Measurements from ENCODE around the gene PALMD. TPM values are rescaled to one million over a fixed set of nuclear protein-coding genes. Genes with fewer than 3 reads are reported as not detected.

The PALMD gene
- total RNA-seq, 3 donors from 2014 or later (not counting 1 experiment from before 2014, with no cell fraction given) = not detected

GRCh38 chr1:99600782-99601181 lies 45.1 kb upstream of the PALMD start:
- H3K9me3 ChIP-seq (ENCODE audit: control insufficient read depth, insufficient read depth, low read length) = no peaks in the 10 kb centered on the region
- no peak overlapping the region for H3K4me3 Mint-ChIP-seq
- no peak overlapping the region for H3K4me3 ChIP-seq (ENCODE audit: low read length)
- WGBS (ENCODE audit: insufficient coverage) = 89% methylated on average over 2 of the region's 3 CpGs
- TF ChIP-seq, protein P1, sequence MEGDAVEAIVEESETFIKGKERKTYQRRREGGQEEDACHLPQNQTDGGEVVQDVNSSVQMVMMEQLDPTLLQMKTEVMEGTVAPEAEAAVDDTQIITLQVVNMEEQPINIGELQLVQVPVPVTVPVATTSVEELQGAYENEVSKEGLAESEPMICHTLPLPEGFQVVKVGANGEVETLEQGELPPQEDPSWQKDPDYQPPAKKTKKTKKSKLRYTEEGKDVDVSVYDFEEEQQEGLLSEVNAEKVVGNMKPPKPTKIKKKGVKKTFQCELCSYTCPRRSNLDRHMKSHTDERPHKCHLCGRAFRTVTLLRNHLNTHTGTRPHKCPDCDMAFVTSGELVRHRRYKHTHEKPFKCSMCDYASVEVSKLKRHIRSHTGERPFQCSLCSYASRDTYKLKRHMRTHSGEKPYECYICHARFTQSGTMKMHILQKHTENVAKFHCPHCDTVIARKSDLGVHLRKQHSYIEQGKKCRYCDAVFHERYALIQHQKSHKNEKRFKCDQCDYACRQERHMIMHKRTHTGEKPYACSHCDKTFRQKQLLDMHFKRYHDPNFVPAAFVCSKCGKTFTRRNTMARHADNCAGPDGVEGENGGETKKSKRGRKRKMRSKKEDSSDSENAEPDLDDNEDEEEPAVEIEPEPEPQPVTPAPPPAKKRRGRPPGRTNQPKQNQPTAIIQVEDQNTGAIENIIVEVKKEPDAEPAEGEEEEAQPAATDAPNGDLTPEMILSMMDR (IDR thresholded peaks at IDR 0.05) = no peak
- no peaks in the 10 kb centered on the region for H3K27me3 Mint-ChIP-seq (ENCODE audit: low read depth in 2 of 2)
- H3K36me3 ChIP-seq (ENCODE audit: control insufficient read depth, insufficient read depth, low read length) = no peaks in the 10 kb centered on the region
- H3K4me1 ChIP-seq (ENCODE audit: control insufficient read depth, insufficient read depth, low read length) = no peaks in the 10 kb centered on the region
- intact Hi-C loops (cut with micrococcal nuclease) = no loop called here
- H3K27ac Mint-ChIP-seq = no peak overlapping the region
- H3K4me1 Mint-ChIP-seq = no peaks in the 10 kb centered on the region
- H3K36me3 Mint-ChIP-seq = no peaks in the 10 kb centered on the region
- no peak overlapping the region for H3K27ac ChIP-seq (ENCODE audit: low read length)
- ATAC-seq (no peak), DNase-seq (no peak)
- H3K9me3 Mint-ChIP-seq = peaks cover 2 to 6% of the 10 kb centered on the region in 2 donors
- H3K27me3 ChIP-seq (ENCODE audit: control insufficient read depth, insufficient read depth, low read length) = no peaks in the 10 kb centered on the region

- Mint-ChIP-seq H3K27ac (no peak overlapping the region), H3K27me3 (ENCODE audit: low read depth in 2 of 2) (no peaks in the 10 kb centered on the region), H3K9me3 (peaks cover 2 to 6% of the 10 kb centered on the region in 2 donors), H3K36me3 (no peaks in the 10 kb centered on the region), H3K4me1 (no peaks in the 10 kb centered on the region), H3K4me3 (no peak overlapping the region)
- TF ChIP-seq, protein P1 (IDR thresholded peaks at IDR 0.05) = no peak
- intact Hi-C loops (cut with micrococcal nuclease) = no loop called here
- DNase-seq (no peak), ATAC-seq (no peak)
- H3K27me3 ChIP-seq (ENCODE audit: control insufficient read depth, insufficient read depth, low read length) = no peaks in the 10 kb centered on the region
- H3K4me1 ChIP-seq (ENCODE audit: control insufficient read depth, insufficient read depth, low read length) = no peaks in the 10 kb centered on the region
- no peaks in the 10 kb centered on the region for H3K9me3 ChIP-seq (ENCODE audit: control insufficient read depth, insufficient read depth, low read length)
- H3K36me3 ChIP-seq (ENCODE audit: control insufficient read depth, insufficient read depth, low read length) = no peaks in the 10 kb centered on the region
- no peak overlapping the region for H3K27ac ChIP-seq (ENCODE audit: low read length)
- H3K4me3 ChIP-seq (ENCODE audit: low read length) = no peak overlapping the region
- 83% methylated on average over 2 of the region's 3 CpGs for WGBS (ENCODE audit: insufficient coverage)
Observed at GRCh38 chr1:99601208-99601607, 44.7 kb upstream of the PALMD start.

DNA sequence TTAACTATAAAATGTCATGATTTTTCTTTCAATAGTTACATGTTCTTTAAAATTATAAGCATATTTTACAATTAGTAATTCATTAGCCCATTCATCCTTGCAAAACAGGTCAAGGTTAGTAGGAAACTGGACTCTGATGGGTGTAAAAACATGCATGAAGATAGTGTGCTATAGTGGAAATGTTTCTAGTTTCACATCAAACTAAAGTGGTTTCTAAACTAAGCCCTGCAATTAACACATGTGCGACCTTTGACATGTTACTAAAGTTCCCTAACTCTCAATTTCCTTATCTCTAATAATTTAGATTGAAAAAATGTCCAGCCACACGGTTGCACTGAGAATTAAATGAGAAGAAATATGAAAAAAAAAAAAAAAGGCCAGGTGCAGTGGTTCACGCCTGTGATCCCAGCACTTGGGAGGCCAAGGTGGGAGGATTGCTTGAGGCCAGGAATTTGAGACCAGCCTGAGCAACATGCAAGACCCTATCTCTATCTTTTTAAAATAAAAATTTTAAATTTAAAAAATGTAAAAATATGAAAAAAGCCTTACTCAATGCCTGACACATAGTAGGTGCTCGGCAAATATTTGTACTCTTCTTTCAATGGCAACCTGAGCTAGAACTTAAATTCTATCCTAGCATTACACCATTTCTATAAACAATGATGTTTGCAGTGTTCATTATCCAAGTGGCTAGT lies 44.1 kb upstream of the PALMD start:
- TF ChIP-seq, protein P1 (IDR thresholded peaks at IDR 0.05) = no peak
- no peaks in the 10 kb centered on the region for H3K27me3 ChIP-seq (ENCODE audit: control insufficient read depth, insufficient read depth, low read length)
- intact Hi-C loops (cut with micrococcal nuclease) = no loop called here
- H3K36me3 ChIP-seq (ENCODE audit: control insufficient read depth, insufficient read depth, low read length) = no peaks in the 10 kb centered on the region
- H3K4me3 ChIP-seq (ENCODE audit: low read length) = no peak overlapping the region
- Mint-ChIP-seq H3K9me3 (peaks cover 2 to 6% of the 10 kb centered on the region in 2 donors), H3K4me1 (no peaks in the 10 kb centered on the region), H3K4me3 (no peak overlapping the region), H3K27ac (no peak overlapping the region), H3K27me3 (ENCODE audit: low read depth in 2 of 2) (no peaks in the 10 kb centered on the region), H3K36me3 (no peaks in the 10 kb centered on the region)
- H3K4me1 ChIP-seq (ENCODE audit: control insufficient read depth, insufficient read depth, low read length) = no peaks in the 10 kb centered on the region
- 100% methylated on average over 1 of the region's 4 CpGs for WGBS (ENCODE audit: insufficient coverage)
- no peak for ATAC-seq
- DNase-seq = no peak
- no peaks in the 10 kb centered on the region for H3K9me3 ChIP-seq (ENCODE audit: control insufficient read depth, insufficient read depth, low read length)
- no peak overlapping the region for H3K27ac ChIP-seq (ENCODE audit: low read length)
